ENCODE measurements around the gene ZNF598.

GRCh38 chr16:1953734-1954133 lies 55.9 kb downstream of the ZNF598 start:
- TF ChIP-seq EP300 (IDR thresholded peaks at IDR 0.05; ENCODE audit: borderline replicate concordance in 1 of 2, low read depth in 1 of 2, low read length in 1 of 2) (no peak), NFIC (IDR thresholded peaks at IDR 0.05; ENCODE audit: borderline replicate concordance) (no peak), USF2 (IDR thresholded peaks at IDR 0.05; ENCODE audit: borderline replicate concordance, low read depth, low read length) (no peak)
- TF ChIP-seq, protein P1, sequence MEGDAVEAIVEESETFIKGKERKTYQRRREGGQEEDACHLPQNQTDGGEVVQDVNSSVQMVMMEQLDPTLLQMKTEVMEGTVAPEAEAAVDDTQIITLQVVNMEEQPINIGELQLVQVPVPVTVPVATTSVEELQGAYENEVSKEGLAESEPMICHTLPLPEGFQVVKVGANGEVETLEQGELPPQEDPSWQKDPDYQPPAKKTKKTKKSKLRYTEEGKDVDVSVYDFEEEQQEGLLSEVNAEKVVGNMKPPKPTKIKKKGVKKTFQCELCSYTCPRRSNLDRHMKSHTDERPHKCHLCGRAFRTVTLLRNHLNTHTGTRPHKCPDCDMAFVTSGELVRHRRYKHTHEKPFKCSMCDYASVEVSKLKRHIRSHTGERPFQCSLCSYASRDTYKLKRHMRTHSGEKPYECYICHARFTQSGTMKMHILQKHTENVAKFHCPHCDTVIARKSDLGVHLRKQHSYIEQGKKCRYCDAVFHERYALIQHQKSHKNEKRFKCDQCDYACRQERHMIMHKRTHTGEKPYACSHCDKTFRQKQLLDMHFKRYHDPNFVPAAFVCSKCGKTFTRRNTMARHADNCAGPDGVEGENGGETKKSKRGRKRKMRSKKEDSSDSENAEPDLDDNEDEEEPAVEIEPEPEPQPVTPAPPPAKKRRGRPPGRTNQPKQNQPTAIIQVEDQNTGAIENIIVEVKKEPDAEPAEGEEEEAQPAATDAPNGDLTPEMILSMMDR (IDR thresholded peaks at IDR 0.05) = no peak

Data from SK-N-SH (cell line).